GM20000 (cell line): ENCODE measurements around the gene PLEKHG5.

Experiments used
- DNase-seq: peaks from one replicate; pipeline ENCODE4 v3.0.0; 2012; ENCODE audit warnings: low spot score
- CTCF ChIP-seq: IDR thresholded peaks from 2 replicates; pipeline ENCODE4 v1.5.1; 2012; ENCODE audit warnings: mild to moderate bottlenecking, control low read depth; ENCODE audit errors: extremely low read depth, missing control alignments

The PLEKHG5 gene

GRCh38 chr1:6515771-6516170, 24.3 kb upstream of the PLEKHG5 start:
- TF ChIP-seq CTCF, result no peak
- no peak for DNase-seq

GRCh38 chr1:6513320-6513801, 21.9 kb upstream of the PLEKHG5 start:
- no peak for DNase-seq
- TF ChIP-seq CTCF, result no peak

GRCh38 chr1:6512908-6513280, 21.4 kb upstream of the PLEKHG5 start:
- DNase-seq, result no peak
- no peak for TF ChIP-seq CTCF

GRCh38 chr1:6512245-6512907, 20.9 kb upstream of the PLEKHG5 start:
- no peak for DNase-seq
- TF ChIP-seq CTCF, result no peak

GRCh38 chr1:6511561-6512244, 20.2 kb upstream of the PLEKHG5 start:
- no peak for DNase-seq
- TF ChIP-seq CTCF, result no peak

GRCh38 chr1:6511056-6511455, 19.6 kb upstream of the PLEKHG5 start:
- no peak for DNase-seq
- TF ChIP-seq CTCF, result no peak

- no peak for DNase-seq
- TF ChIP-seq CTCF, result no peak
These were observed 19.0 kb upstream of the PLEKHG5 start for GRCh38 chr1:6510493-6510892.
